ENCODE measurements around the gene RGS12.

RGS12 gene

DNA sequence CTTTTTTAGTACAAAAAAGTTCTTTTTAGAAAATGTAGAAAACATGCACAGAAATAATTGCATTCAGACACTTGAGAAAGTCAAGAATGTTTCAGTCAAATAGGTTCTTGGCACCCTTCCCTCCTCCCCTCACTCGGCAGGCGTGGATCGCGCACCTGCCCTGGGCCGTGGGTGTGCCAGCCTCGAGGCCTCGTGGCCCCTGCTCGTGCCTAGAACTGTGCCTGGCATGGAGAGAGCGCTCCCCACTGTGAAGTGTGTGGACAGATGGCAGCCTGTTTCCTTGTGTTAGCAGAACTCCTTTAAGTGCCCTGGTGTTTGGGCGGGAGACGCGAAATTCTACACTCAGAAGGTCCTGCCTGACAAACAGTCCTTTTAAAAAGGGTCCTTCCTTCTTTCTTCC is 14.7 kb downstream of the RGS12 start:
- Histone ChIP-seq H3F3A (ENCODE audit: control insufficient read depth, insufficient read depth) (no peaks in the 10 kb centered on the region), H3K79me2 (ENCODE audit: control insufficient read depth, low read length) (no peaks in the 10 kb centered on the region), H3K9me3 (ENCODE audit: control insufficient read depth, insufficient read depth, low read length) (no peaks in the 10 kb centered on the region), H3K4me3 (ENCODE audit: low read length) (no peak overlapping the region), H3K36me3 (ENCODE audit: control insufficient read depth, low read length) (no peaks in the 10 kb centered on the region), H3K27ac (ENCODE audit: low read depth, low read length) (no peak overlapping the region), H4K20me1 (ENCODE audit: control insufficient read depth, insufficient read depth, low read depth, low read length) (no peaks in the 10 kb centered on the region), H3K4me2 (ENCODE audit: low read length) (no peak overlapping the region), H3K9me2 (replicated peaks; ENCODE audit: control insufficient read depth, low read length) (no peaks in the 10 kb centered on the region), H3K4me1 (ENCODE audit: control insufficient read depth, low read length) (peaks cover 21% of the 10 kb centered on the region), H3K27me3 (ENCODE audit: control insufficient read depth, low read length) (no peaks in the 10 kb centered on the region)
- TF ChIP-seq, protein P1, sequence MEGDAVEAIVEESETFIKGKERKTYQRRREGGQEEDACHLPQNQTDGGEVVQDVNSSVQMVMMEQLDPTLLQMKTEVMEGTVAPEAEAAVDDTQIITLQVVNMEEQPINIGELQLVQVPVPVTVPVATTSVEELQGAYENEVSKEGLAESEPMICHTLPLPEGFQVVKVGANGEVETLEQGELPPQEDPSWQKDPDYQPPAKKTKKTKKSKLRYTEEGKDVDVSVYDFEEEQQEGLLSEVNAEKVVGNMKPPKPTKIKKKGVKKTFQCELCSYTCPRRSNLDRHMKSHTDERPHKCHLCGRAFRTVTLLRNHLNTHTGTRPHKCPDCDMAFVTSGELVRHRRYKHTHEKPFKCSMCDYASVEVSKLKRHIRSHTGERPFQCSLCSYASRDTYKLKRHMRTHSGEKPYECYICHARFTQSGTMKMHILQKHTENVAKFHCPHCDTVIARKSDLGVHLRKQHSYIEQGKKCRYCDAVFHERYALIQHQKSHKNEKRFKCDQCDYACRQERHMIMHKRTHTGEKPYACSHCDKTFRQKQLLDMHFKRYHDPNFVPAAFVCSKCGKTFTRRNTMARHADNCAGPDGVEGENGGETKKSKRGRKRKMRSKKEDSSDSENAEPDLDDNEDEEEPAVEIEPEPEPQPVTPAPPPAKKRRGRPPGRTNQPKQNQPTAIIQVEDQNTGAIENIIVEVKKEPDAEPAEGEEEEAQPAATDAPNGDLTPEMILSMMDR (IDR thresholded peaks at IDR 0.05; ENCODE audit: low read depth, low read length, poor library complexity, severe bottlenecking) = no peak
- no peak for TF ChIP-seq EZH2phosphoT487 (IDR thresholded peaks at IDR 0.05; ENCODE audit: borderline replicate concordance, low read length)

DNA sequence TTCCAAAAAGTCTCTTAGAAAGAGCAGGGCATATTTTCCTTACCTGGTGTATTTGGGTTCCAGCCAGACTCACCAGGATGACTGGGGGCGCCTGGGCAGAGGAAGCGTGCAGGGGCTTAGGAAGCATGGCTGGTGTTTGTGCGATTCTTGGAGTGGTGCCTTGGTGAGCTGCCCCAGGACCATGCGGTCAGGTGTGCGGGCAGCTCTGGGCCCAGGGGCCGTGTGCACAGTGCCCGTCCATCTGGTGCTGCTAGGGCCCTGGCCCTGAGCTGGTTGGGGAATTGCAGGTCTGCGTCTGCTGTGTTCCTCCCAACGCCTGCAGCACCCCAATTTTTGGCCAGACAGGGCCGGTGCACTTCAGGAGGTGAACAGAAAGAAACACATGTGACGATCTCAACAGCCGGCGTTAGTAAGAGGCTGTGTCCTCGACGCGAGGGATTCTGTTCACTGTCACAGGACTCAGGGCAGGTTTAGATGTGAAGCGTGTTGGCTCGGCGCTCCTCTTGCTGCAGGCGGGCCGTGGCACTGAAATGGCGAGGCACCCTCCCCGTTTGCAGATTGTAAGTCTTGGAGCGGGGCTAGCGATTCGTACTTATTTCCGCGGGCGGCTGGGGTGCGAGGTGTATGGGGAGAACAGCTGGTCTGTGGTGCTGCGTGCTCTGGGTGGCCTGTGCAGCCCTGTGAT is 15.2 kb downstream of the RGS12 start:
- no peak overlapping the region for H3K4me3 ChIP-seq (ENCODE audit: low read length)
- TF ChIP-seq EZH2phosphoT487 (IDR thresholded peaks at IDR 0.05; ENCODE audit: borderline replicate concordance, low read length) = no peak
- TF ChIP-seq, protein P1 (IDR thresholded peaks at IDR 0.05; ENCODE audit: low read depth, low read length, poor library complexity, severe bottlenecking) = no peak
- H3K4me2 ChIP-seq (ENCODE audit: low read length) = no peak overlapping the region

DNA sequence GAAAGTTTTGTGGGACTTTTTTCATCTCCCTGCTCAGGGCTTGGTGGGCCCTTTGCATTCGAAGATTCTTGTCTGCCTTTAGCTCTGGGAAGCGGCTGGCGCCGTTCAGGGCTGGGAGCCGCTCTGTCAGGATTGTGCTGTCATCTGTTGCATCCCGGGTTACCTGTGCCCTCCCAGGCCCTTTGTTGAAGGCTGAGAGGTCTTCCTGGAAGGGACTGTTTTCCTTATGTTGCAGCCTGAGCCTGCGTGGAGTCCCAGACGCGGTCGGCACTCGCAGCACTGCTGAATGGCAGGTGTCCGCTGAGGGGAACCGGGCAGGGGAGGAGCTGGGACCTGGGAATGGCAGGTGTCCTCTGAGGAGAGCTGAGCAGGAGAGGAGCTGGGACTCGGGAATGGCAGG is 15.9 kb downstream of the RGS12 start:
- no peak for TF ChIP-seq EZH2phosphoT487 (IDR thresholded peaks at IDR 0.05; ENCODE audit: borderline replicate concordance, low read length)
- TF ChIP-seq, protein P1 (IDR thresholded peaks at IDR 0.05; ENCODE audit: low read depth, low read length, poor library complexity, severe bottlenecking) = no peak
- peaks cover 10% of the 10 kb centered on the region for H3K4me1 ChIP-seq (ENCODE audit: control insufficient read depth, low read length)

More for the DNA sequence above, 15.2 kb downstream of the RGS12 start:
- no peak overlapping the region for H3K27ac ChIP-seq (ENCODE audit: low read depth, low read length)
- H3K36me3 ChIP-seq (ENCODE audit: control insufficient read depth, low read length) = no peaks in the 10 kb centered on the region
- peaks cover 16% of the 10 kb centered on the region for H3K4me1 ChIP-seq (ENCODE audit: control insufficient read depth, low read length)
- no peaks in the 10 kb centered on the region for H3K9me2 ChIP-seq (replicated peaks; ENCODE audit: control insufficient read depth, low read length)
- H3K9me3 ChIP-seq (ENCODE audit: control insufficient read depth, insufficient read depth, low read length) = no peaks in the 10 kb centered on the region
- no peaks in the 10 kb centered on the region for H3K27me3 ChIP-seq (ENCODE audit: control insufficient read depth, low read length)
- no peaks in the 10 kb centered on the region for H4K20me1 ChIP-seq (ENCODE audit: control insufficient read depth, insufficient read depth, low read depth, low read length)
- H3K79me2 ChIP-seq (ENCODE audit: control insufficient read depth, low read length) = no peaks in the 10 kb centered on the region
- no peaks in the 10 kb centered on the region for H3F3A ChIP-seq (ENCODE audit: control insufficient read depth, insufficient read depth)

More for the DNA sequence above, 15.9 kb downstream of the RGS12 start:
- H4K20me1 ChIP-seq (ENCODE audit: control insufficient read depth, insufficient read depth, low read depth, low read length) = no peaks in the 10 kb centered on the region
- H3K27me3 ChIP-seq (ENCODE audit: control insufficient read depth, low read length) = no peaks in the 10 kb centered on the region
- H3K36me3 ChIP-seq (ENCODE audit: control insufficient read depth, low read length) = no peaks in the 10 kb centered on the region
- no peaks in the 10 kb centered on the region for H3K9me3 ChIP-seq (ENCODE audit: control insufficient read depth, insufficient read depth, low read length)
- H3F3A ChIP-seq (ENCODE audit: control insufficient read depth, insufficient read depth) = no peaks in the 10 kb centered on the region
- H3K4me2 ChIP-seq (ENCODE audit: low read length) = no peak overlapping the region
- H3K4me3 ChIP-seq (ENCODE audit: low read length) = no peak overlapping the region
- no peaks in the 10 kb centered on the region for H3K9me2 ChIP-seq (replicated peaks; ENCODE audit: control insufficient read depth, low read length)
- no peaks in the 10 kb centered on the region for H3K79me2 ChIP-seq (ENCODE audit: control insufficient read depth, low read length)
- H3K27ac ChIP-seq (ENCODE audit: low read depth, low read length) = no peak overlapping the region
